Measurements from ENCODE around the gene PLIN1.

PLIN1 gene

GRCh38 chr15:89680282-89680873, 1.2 kb upstream of the PLIN1 start:
- DNase-seq (ENCODE audit: low spot score), result no peak
- H3K4me1 ChIP-seq (ENCODE audit: control insufficient read depth in 2 of 2, insufficient read depth in 1 of 2, low read depth in 1 of 2, low read length in 2 of 2), result peaks cover 3 to 4% of the 10 kb centered on the region in 2 donors
- no peak overlapping the region for H2AK5ac ChIP-seq (ENCODE audit: low read depth, low read length)
- no peaks in the 10 kb centered on the region for H3K36me3 ChIP-seq (replicated peaks in 1 of 2; ENCODE audit: control insufficient read depth in 2 of 2, insufficient read depth in 2 of 2, low read length in 2 of 2)
- no CpG with 5 or more reads among the region's 5 CpGs for WGBS, 2 donors (ENCODE audit: extremely low coverage in 2 of 2, insufficient read length in 2 of 2, insufficient replicate concordance in 1 of 2)
- no peaks in the 10 kb centered on the region for H3K9me3 ChIP-seq (replicated peaks in 1 of 2; ENCODE audit: control insufficient read depth in 2 of 2, insufficient read depth in 1 of 2, low read depth in 1 of 2, low read length in 2 of 2)
- H3K27me3 ChIP-seq (ENCODE audit: control insufficient read depth in 3 of 3, insufficient read depth in 3 of 3, low read depth in 1 of 3, low read length in 3 of 3), result no peaks in the 10 kb centered on the region
- no peak overlapping the region for H3K27ac ChIP-seq (replicated peaks; ENCODE audit: low read length)
- H3K4me3 ChIP-seq (ENCODE audit: low read length in 2 of 2), result no peak overlapping the region
- no peaks in the 10 kb centered on the region for H3K79me1 ChIP-seq (ENCODE audit: low read depth, low read length)
- H2AFZ ChIP-seq (ENCODE audit: low read length), result no peak overlapping the region
- H2BK15ac ChIP-seq (ENCODE audit: low read length), result no peak overlapping the region
- no peak overlapping the region for H2BK5ac ChIP-seq (ENCODE audit: low read length)
- H4K8ac ChIP-seq (ENCODE audit: low read depth, low read length), result no peak overlapping the region
- H4K91ac ChIP-seq (ENCODE audit: low read depth, low read length, poor library complexity), result no peak overlapping the region
- H3K9ac ChIP-seq (ENCODE audit: low read depth, low read length, poor library complexity), result no peak overlapping the region
- no peak overlapping the region for H2BK120ac ChIP-seq (ENCODE audit: low read depth, low read length)
- no peak overlapping the region for H3K4ac ChIP-seq (ENCODE audit: low read length)
- no peak overlapping the region for H3K4me2 ChIP-seq (ENCODE audit: insufficient read depth, low read length, poor library complexity, severe bottlenecking)
- no peak overlapping the region for H3K23ac ChIP-seq (ENCODE audit: low read depth, low read length, poor library complexity)
- H2BK12ac ChIP-seq (ENCODE audit: low read length), result no peak overlapping the region
- no peak overlapping the region for H3K14ac ChIP-seq (ENCODE audit: low read length)
- no peak overlapping the region for H3K18ac ChIP-seq (ENCODE audit: low read length)

DNA sequence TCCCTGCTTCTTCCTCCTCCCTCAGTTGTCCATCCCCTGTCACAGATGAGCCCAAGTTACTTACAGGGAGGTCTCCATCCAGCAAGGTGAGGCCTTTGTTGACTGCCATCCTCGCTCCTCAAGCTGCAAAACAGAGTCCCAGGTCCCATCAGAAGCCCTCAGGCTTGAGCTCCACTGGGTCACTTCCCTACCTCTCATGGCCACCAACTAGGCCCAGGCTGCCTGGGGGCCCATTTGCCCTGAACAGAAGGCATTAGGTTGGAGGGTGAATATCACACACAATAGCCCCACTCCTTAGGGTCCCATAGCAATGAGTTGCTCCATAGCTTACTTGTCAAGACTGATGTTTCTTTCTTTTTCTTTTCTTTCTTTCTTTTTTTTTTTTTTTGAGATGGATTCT, 1.8 kb downstream of the PLIN1 start:
- H3K4me2 ChIP-seq (ENCODE audit: insufficient read depth, low read length, poor library complexity, severe bottlenecking), result no peak overlapping the region
- no peaks in the 10 kb centered on the region for H3K79me1 ChIP-seq (ENCODE audit: low read depth, low read length)
- H2BK5ac ChIP-seq (ENCODE audit: low read length), result no peak overlapping the region
- H3K4me1 ChIP-seq (ENCODE audit: control insufficient read depth in 2 of 2, insufficient read depth in 1 of 2, low read depth in 1 of 2, low read length in 2 of 2), result peaks cover 4 to 5% of the 10 kb centered on the region in 2 donors
- H3K18ac ChIP-seq (ENCODE audit: low read length), result no peak overlapping the region
- no peak overlapping the region for H4K91ac ChIP-seq (ENCODE audit: low read depth, low read length, poor library complexity)
- no peak overlapping the region for H3K23ac ChIP-seq (ENCODE audit: low read depth, low read length, poor library complexity)
- no peaks in the 10 kb centered on the region for H3K36me3 ChIP-seq (replicated peaks in 1 of 2; ENCODE audit: control insufficient read depth in 2 of 2, insufficient read depth in 2 of 2, low read length in 2 of 2)
- no peak overlapping the region for H2BK15ac ChIP-seq (ENCODE audit: low read length)
- DNase-seq (ENCODE audit: low spot score), result no peak
- no peak overlapping the region for H3K14ac ChIP-seq (ENCODE audit: low read length)
- no peak overlapping the region for H3K27ac ChIP-seq (replicated peaks; ENCODE audit: low read length)
- H4K8ac ChIP-seq (ENCODE audit: low read depth, low read length), result no peak overlapping the region
- peaks cover 0 to 16% (median 0%) of the 10 kb centered on the region in 3 experiments for H3K27me3 ChIP-seq (ENCODE audit: control insufficient read depth in 3 of 3, insufficient read depth in 3 of 3, low read depth in 1 of 3, low read length in 3 of 3)
- H2BK120ac ChIP-seq (ENCODE audit: low read depth, low read length), result no peak overlapping the region
- no peak overlapping the region for H3K4ac ChIP-seq (ENCODE audit: low read length)
- H2AFZ ChIP-seq (ENCODE audit: low read length), result no peak overlapping the region
- no peak overlapping the region for H3K4me3 ChIP-seq (ENCODE audit: low read length in 2 of 2)
- WGBS, 2 donors (ENCODE audit: extremely low coverage in 2 of 2, insufficient read length in 2 of 2, insufficient replicate concordance in 1 of 2), result no CpG with 5 or more reads among the region's 1 CpG
- H3K9me3 ChIP-seq (replicated peaks in 1 of 2; ENCODE audit: control insufficient read depth in 2 of 2, insufficient read depth in 1 of 2, low read depth in 1 of 2, low read length in 2 of 2), result no peaks in the 10 kb centered on the region
- no peak overlapping the region for H2BK12ac ChIP-seq (ENCODE audit: low read length)
- H2AK5ac ChIP-seq (ENCODE audit: low read depth, low read length), result no peak overlapping the region
- no peak overlapping the region for H3K9ac ChIP-seq (ENCODE audit: low read depth, low read length, poor library complexity)

- Histone ChIP-seq H4K91ac (ENCODE audit: low read depth, low read length, poor library complexity) (no peak overlapping the region), H3K27ac (replicated peaks; ENCODE audit: low read length) (no peak overlapping the region), H3K4me3 (ENCODE audit: low read length in 2 of 2) (no peak overlapping the region), H2BK15ac (ENCODE audit: low read length) (no peak overlapping the region), H3K4ac (ENCODE audit: low read length) (no peak overlapping the region), H3K23ac (ENCODE audit: low read depth, low read length, poor library complexity) (no peak overlapping the region), H3K18ac (ENCODE audit: low read length) (no peak overlapping the region), H2AFZ (ENCODE audit: low read length) (no peak overlapping the region), H3K4me2 (ENCODE audit: insufficient read depth, low read length, poor library complexity, severe bottlenecking) (no peak overlapping the region), H3K9me3 (replicated peaks in 1 of 2; ENCODE audit: control insufficient read depth in 2 of 2, insufficient read depth in 1 of 2, low read depth in 1 of 2, low read length in 2 of 2) (no peaks in the 10 kb centered on the region), H3K79me1 (ENCODE audit: low read depth, low read length) (no peaks in the 10 kb centered on the region), H3K4me1 (ENCODE audit: control insufficient read depth in 2 of 2, insufficient read depth in 1 of 2, low read depth in 1 of 2, low read length in 2 of 2) (peaks cover 4 to 5% of the 10 kb centered on the region in 2 donors), H3K14ac (ENCODE audit: low read length) (no peak overlapping the region), H3K9ac (ENCODE audit: low read depth, low read length, poor library complexity) (no peak overlapping the region), H4K8ac (ENCODE audit: low read depth, low read length) (no peak overlapping the region), H2BK120ac (ENCODE audit: low read depth, low read length) (no peak overlapping the region), H2BK12ac (ENCODE audit: low read length) (no peak overlapping the region), H2BK5ac (ENCODE audit: low read length) (no peak overlapping the region), H3K27me3 (ENCODE audit: control insufficient read depth in 3 of 3, insufficient read depth in 3 of 3, low read depth in 1 of 3, low read length in 3 of 3) (peaks cover 0 to 33% (median 0%) of the 10 kb centered on the region in 3 experiments), H2AK5ac (ENCODE audit: low read depth, low read length) (no peak overlapping the region), H3K36me3 (replicated peaks in 1 of 2; ENCODE audit: control insufficient read depth in 2 of 2, insufficient read depth in 2 of 2, low read length in 2 of 2) (no peaks in the 10 kb centered on the region)
- no CpG with 5 or more reads among the region's 6 CpGs for WGBS, 2 donors (ENCODE audit: extremely low coverage in 2 of 2, insufficient read length in 2 of 2, insufficient replicate concordance in 1 of 2)
- no peak for DNase-seq (ENCODE audit: low spot score)
Measured at GRCh38 chr15:89675606-89676005, 3.6 kb downstream of the PLIN1 start.

DNA sequence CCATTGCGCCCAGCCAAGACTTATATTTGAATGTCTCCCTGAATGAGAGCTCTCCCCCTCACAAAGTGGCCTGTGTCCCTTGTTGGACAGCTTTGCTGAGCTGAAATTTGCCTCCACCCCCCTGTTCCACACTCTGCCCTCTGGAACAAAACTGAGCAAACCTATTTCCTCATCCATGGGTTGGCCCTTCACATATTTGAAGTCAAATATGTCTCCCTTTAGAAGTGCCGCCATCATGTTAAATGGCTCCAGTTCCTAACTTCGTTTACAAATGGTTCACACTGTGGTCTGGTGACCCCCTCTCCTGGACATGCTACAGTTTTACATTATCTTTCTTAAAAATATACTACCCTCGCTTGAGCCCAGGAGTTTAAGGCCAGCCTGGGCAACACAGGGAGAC, 4.6 kb downstream of the PLIN1 start:
- H2AFZ ChIP-seq (ENCODE audit: low read length), result no peak overlapping the region
- no peak overlapping the region for H3K23ac ChIP-seq (ENCODE audit: low read depth, low read length, poor library complexity)
- no peak overlapping the region for H3K14ac ChIP-seq (ENCODE audit: low read length)
- H3K27me3 ChIP-seq (ENCODE audit: control insufficient read depth in 3 of 3, insufficient read depth in 3 of 3, low read depth in 1 of 3, low read length in 3 of 3), result peaks cover 0 to 42% (median 0%) of the 10 kb centered on the region in 3 experiments
- no peaks in the 10 kb centered on the region for H3K79me1 ChIP-seq (ENCODE audit: low read depth, low read length)
- no peak for DNase-seq (ENCODE audit: low spot score)
- H3K4ac ChIP-seq (ENCODE audit: low read length), result no peak overlapping the region
- H3K4me2 ChIP-seq (ENCODE audit: insufficient read depth, low read length, poor library complexity, severe bottlenecking), result no peak overlapping the region
- no peak overlapping the region for H4K8ac ChIP-seq (ENCODE audit: low read depth, low read length)
- no peak overlapping the region for H3K27ac ChIP-seq (replicated peaks; ENCODE audit: low read length)
- no peak overlapping the region for H2BK12ac ChIP-seq (ENCODE audit: low read length)
- WGBS, 2 donors (ENCODE audit: extremely low coverage in 2 of 2, insufficient read length in 2 of 2, insufficient replicate concordance in 1 of 2), result no CpG with 5 or more reads among the region's 4 CpGs
- no peak overlapping the region for H3K9ac ChIP-seq (ENCODE audit: low read depth, low read length, poor library complexity)
- H4K91ac ChIP-seq (ENCODE audit: low read depth, low read length, poor library complexity), result no peak overlapping the region
- H3K4me1 ChIP-seq (ENCODE audit: control insufficient read depth in 2 of 2, insufficient read depth in 1 of 2, low read depth in 1 of 2, low read length in 2 of 2), result peaks cover 4 to 5% of the 10 kb centered on the region in 2 donors
- H2BK120ac ChIP-seq (ENCODE audit: low read depth, low read length), result no peak overlapping the region
- H2BK5ac ChIP-seq (ENCODE audit: low read length), result no peak overlapping the region
- no peak overlapping the region for H2BK15ac ChIP-seq (ENCODE audit: low read length)
- H3K18ac ChIP-seq (ENCODE audit: low read length), result no peak overlapping the region
- H2AK5ac ChIP-seq (ENCODE audit: low read depth, low read length), result no peak overlapping the region
- H3K4me3 ChIP-seq (ENCODE audit: low read length in 2 of 2), result no peak overlapping the region
- no peaks in the 10 kb centered on the region for H3K9me3 ChIP-seq (replicated peaks in 1 of 2; ENCODE audit: control insufficient read depth in 2 of 2, insufficient read depth in 1 of 2, low read depth in 1 of 2, low read length in 2 of 2)
- H3K36me3 ChIP-seq (replicated peaks in 1 of 2; ENCODE audit: control insufficient read depth in 2 of 2, insufficient read depth in 2 of 2, low read length in 2 of 2), result no peaks in the 10 kb centered on the region
